Mesodermal cell (in vitro differentiated cells): ENCODE data around the gene NBL1.
"Not testable (repeated sequence)": the region's sequence is repeated elsewhere in the genome, so short reads cannot be mapped to it uniquely, and the experiment has no call there.

ENCODE experiments used
- H3K27ac ChIP-seq: 2 replicates; pipeline ENCODE4 v1.7.0; 2013; ENCODE audit warnings: mild to moderate bottlenecking, low read depth, low read length, moderate library complexity; ENCODE audit not compliant: severe bottlenecking
- H3K36me3 ChIP-seq: 2 replicates; pipeline ENCODE4 v1.7.1; 2013; ENCODE audit warnings: mild to moderate bottlenecking, low read length, moderate library complexity; ENCODE audit not compliant: control insufficient read depth, insufficient read depth
- H3K4me1 ChIP-seq: one replicate; pipeline ENCODE4 v1.7.1; 2013; ENCODE audit warnings: mild to moderate bottlenecking, low read length; ENCODE audit not compliant: insufficient read depth, control insufficient read depth, poor library complexity, severe bottlenecking
- H3K4me3 ChIP-seq: 2 replicates; pipeline ENCODE4 v1.7.0; 2013; ENCODE audit warnings: low read length, control low read depth, mild to moderate bottlenecking; ENCODE audit not compliant: insufficient read depth, poor library complexity, severe bottlenecking; ENCODE audit errors: extremely low read depth
- H3K9me3 ChIP-seq: 2 replicates; pipeline ENCODE4 v1.7.1; 2013; ENCODE audit warnings: mild to moderate bottlenecking, low read length, moderate library complexity; ENCODE audit not compliant: control insufficient read depth
- WGBS, 2 experiments: methylation state at CpG; one replicate each; pipeline ENCODE4 v1.1.5; 2013; ENCODE audit warnings: missing lambda C conversion rate in 2 of 2; ENCODE audit not compliant: insufficient coverage in 2 of 2; 5-methylcytosine and 5-hydroxymethylcytosine counted together

NBL1 gene

DNA sequence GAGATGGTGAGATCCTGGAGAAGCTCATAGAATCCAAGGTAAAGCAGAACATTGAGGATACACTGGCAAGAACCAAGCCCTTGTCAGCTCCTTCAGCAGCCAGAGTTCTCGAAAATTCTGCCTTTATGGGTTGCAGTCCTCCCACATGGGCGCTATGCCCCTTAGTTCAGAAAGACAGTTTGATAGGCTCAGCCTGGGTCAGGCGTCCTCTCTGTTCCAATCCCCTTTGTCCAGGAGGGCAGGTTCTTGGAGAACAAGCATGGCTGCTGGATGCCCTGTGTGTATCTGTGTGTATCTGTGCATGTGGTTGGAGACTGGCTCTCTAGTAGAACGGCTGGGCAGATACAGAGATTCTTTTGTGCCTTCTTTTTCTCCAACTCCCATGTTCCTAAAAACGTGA is 8.0 kb upstream of the NBL1 start:
- H3K9me3 ChIP-seq: no peaks in the 10 kb centered on the region
- H3K4me1 ChIP-seq: peaks cover 8% of the 10 kb centered on the region
- WGBS, 2 experiments: 92 to 100% methylated on average over 3 of the region's 5 CpGs
- H3K36me3 ChIP-seq: no peaks in the 10 kb centered on the region
- H3K27ac ChIP-seq: no peak overlapping the region
- H3K4me3 ChIP-seq: no peak overlapping the region

DNA sequence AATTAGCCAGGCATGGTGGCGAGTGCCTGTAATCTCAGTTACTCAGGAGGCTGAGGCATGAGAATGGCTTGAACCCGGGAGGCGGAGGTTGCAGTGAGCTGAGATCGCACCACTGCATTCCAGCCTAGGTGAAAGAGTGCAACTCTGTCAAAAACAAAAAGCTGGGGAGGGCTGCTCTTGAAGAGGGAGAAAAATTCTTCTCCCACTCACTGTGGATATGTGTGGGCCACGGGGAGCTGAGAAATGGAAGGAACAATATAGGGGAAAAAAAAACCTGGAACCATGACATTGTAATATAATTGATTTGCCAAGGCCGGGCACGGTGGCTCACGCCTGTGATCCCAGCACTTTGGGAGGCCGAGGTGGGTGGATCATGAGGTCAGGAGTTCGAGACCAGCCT is 7.4 kb upstream of the NBL1 start:
- not testable (repeated sequence) for H3K27ac ChIP-seq, H3K4me3 ChIP-seq, H3K4me1 ChIP-seq, H3K36me3 ChIP-seq, H3K9me3 ChIP-seq
- WGBS, 2 experiments: 89% methylated on average over 4 of the region's 10 CpGs; no CpG with 5 or more reads in 1 of the 2 experiments

DNA sequence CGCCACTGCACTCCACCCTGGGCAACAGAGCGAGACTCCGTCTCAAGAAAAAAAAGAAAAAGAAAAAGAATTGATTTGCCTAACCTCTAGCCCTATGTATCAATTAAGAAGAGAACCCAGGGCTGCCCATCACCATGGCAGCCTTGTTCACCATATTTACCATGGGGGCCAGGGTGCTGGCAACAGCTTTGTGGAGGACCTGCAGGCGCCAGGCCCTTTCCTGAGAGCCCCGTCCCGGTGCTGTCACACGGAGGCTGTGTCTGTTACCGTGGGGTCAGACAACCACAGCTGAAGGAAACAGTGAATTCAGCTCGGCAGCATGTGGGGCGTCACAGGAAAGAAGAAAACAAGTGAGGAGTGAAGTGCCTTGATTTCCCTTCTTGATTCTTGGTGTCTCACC is 6.5 kb upstream of the NBL1 start:
- H3K9me3 ChIP-seq: no peaks in the 10 kb centered on the region
- H3K27ac ChIP-seq: no peak overlapping the region
- H3K36me3 ChIP-seq: no peaks in the 10 kb centered on the region
- WGBS, 2 experiments: 91 to 92% methylated on average over 4 to 6 of the region's 10 CpGs
- no peak overlapping the region for H3K4me3 ChIP-seq
- peaks cover 8% of the 10 kb centered on the region for H3K4me1 ChIP-seq

DNA sequence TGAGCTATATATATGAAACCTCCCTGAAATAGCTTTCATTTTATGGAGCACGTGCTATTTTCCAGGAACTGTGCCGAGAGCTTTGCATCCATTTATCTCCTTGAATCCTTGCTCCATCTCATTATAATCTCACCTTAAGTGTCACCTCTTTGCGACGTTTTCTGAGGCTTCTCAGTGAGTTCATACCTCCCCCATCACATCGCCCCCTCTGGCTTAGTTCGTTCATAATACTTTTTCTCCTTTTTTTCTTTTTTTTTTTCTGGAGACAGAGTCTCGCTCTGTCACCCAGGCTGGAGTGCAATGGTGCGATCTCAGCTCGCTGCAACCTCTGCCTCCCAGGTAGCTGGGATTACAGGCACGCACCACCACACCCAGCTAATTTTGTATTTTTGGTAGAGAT is 4.9 kb upstream of the NBL1 start:
- not testable (repeated sequence) for H3K4me1 ChIP-seq, H3K27ac ChIP-seq, H3K36me3 ChIP-seq, H3K9me3 ChIP-seq, H3K4me3 ChIP-seq
- WGBS, 2 experiments: 78 to 88% methylated on average over 4 to 7 of the region's 10 CpGs

DNA sequence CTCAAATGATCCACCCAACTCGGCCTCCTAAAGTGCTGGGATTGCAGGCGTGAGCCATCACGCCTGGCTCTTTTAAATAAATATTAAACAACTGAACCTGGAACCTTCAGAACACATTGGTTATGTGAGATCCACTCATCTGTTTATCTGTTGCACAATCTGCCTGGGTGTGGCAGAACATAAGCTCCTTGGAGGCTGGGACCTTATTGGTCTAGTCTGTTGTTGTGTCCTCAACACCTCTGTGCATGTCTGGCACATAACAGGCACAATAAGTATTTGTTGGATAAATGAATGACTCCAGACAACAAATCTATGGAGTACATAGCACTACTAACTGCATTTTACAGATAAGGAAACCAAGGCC is 4.1 kb upstream of the NBL1 start:
- no peaks in the 10 kb centered on the region for H3K9me3 ChIP-seq
- H3K4me1 ChIP-seq: peaks cover 8% of the 10 kb centered on the region
- no peak overlapping the region for H3K27ac ChIP-seq
- no peak overlapping the region for H3K4me3 ChIP-seq
- H3K36me3 ChIP-seq: no peaks in the 10 kb centered on the region
- 74 to 80% methylated on average over 3 of the region's 3 CpGs for WGBS, 2 experiments

DNA sequence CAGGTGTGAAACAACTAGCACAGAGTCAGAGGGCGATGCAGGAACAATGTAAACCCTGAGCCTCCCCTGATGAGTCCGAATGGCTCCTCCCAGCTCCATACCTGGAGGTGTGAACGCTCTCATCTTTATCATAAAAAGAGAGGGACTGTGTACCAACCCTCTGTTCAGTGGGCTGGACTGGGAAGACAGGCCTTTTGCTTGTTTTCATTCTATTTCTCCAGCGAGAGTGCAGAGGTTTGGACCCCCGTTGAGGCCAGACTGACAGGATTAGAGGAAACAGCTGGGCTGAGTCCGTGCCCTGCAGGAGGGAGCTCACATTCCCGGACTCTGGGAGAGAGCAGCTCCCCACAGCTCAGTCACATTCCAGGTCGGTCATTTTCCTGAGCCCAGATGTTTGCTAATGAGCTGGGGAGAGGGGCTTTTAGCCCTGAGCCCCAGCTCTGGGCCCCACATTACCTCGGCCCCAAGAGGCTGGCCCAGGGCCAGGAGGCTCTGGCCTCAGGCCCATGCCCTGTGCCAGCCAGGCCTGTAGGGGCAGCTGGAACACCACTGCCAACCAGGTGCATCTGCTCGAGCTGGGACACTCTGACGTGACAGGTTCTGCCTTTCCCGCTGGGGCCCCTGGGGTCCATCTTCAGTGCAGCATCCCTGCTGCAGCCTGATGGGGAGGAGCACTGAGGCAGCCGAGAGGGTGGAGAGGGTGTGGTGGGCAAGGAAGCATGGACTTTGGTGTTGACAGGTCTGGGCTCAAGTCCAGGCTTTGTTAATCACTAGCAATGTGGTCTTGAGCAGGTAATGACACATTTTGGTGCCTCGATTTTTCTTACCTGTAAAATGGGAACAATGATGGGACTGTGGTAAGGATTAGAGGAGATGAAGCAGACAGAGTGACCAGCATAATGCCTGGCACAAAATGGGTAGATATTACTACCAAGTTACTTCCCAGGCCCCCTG is 3.5 kb upstream of the NBL1 start:
- peaks cover 11% of the 10 kb centered on the region for H3K4me1 ChIP-seq
- no peak overlapping the region for H3K27ac ChIP-seq
- 35 to 38% methylated on average over 9 to 12 of the region's 14 CpGs for WGBS, 2 experiments
- H3K36me3 ChIP-seq: no peaks in the 10 kb centered on the region
- H3K4me3 ChIP-seq: no peak overlapping the region
- no peaks in the 10 kb centered on the region for H3K9me3 ChIP-seq

DNA sequence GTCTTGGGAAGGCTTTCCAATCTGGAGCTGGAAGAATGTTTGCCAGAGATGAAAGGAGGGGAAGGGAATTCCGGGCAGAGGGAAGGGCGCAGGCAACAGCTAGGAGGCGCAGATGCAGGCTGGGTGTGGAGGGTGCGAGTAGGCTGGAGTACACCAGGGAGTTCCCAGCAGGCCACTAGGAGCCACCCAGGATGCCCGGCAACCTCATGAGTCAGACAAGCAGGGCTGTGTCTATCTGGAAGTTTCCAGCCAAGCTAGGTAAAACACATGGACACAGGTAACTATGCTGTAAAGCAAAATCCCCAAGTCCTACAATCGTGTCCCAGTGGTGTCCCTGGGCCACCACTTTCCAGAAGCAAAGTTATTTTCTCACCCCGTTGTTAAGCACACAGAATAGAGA is 990 bp upstream of the NBL1 start:
- Histone ChIP-seq H3K4me1 (peaks cover 17% of the 10 kb centered on the region), H3K27ac (no peak overlapping the region), H3K36me3 (no peaks in the 10 kb centered on the region), H3K4me3 (no peak overlapping the region), H3K9me3 (no peaks in the 10 kb centered on the region)
- WGBS, 2 experiments: 46 to 62% methylated on average over 6 to 7 of the region's 7 CpGs

DNA sequence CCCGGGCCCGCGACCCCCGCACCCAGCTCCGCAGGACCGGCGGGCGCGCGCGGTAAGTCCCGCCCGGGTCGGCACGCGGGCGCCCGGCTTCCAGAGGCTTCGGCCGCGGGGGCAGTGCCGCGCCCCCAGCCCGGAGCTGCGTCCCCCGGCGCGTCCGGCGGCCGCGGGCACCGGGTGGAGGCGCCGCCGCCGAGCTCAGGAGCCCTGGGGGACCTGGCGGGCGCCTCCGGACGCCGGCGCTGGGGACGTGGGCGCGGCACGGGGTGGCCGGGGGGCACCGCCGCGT is 227 bp downstream of the NBL1 start:
- peaks cover 17% of the 10 kb centered on the region for H3K4me1 ChIP-seq
- no peaks in the 10 kb centered on the region for H3K9me3 ChIP-seq
- peak overlapping the region; percentile 53 for H3K4me3 ChIP-seq
- no peaks in the 10 kb centered on the region for H3K36me3 ChIP-seq
- H3K27ac ChIP-seq: no peak overlapping the region
- WGBS, 2 experiments: 0% methylated on average over 10 to 11 of the region's 51 CpGs

DNA sequence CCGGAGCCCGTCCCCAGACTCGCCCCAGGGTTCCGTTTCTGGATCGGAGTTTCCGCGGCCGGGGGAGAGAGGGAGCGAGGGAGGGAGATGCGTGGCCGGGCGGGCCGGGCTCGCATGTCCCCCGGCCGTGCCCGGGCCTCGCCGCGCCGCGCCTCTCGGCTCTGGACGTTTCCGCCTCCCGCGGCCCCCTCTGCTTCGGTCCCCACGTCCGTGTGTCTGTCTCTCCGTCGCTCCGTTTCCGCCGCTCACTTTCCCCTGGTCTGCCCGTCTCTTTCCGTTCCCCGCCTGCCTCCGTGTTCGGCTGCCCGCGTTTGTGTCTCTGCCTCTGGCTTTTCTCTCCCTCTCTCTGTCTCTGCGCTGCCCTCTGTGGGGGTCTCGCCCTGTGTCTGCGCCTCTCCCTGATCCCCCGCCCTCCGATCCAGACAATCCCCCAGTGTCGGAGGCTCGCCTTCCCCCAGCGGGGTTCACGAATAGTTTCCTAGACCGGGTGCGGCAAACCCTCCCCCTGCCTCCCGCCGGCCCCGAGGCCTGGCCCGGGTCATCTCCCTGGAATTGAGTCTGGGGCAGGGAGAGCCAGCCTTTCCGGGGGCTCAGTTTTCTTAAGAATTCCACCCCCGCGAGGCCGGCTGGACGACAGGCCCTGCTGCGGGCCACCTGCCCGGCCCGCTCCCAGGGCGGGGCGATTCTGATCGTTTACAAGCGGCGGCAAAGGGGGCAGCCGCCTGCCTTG is 735 bp downstream of the NBL1 start:
- no peaks in the 10 kb centered on the region for H3K36me3 ChIP-seq
- 1 to 2% methylated on average over 51 to 60 of the region's 71 CpGs for WGBS, 2 experiments
- H3K4me1 ChIP-seq: peaks cover 17% of the 10 kb centered on the region
- H3K27ac ChIP-seq: no peak overlapping the region
- H3K9me3 ChIP-seq: no peaks in the 10 kb centered on the region
- H3K4me3 ChIP-seq: peak overlapping the region; percentile 53

DNA sequence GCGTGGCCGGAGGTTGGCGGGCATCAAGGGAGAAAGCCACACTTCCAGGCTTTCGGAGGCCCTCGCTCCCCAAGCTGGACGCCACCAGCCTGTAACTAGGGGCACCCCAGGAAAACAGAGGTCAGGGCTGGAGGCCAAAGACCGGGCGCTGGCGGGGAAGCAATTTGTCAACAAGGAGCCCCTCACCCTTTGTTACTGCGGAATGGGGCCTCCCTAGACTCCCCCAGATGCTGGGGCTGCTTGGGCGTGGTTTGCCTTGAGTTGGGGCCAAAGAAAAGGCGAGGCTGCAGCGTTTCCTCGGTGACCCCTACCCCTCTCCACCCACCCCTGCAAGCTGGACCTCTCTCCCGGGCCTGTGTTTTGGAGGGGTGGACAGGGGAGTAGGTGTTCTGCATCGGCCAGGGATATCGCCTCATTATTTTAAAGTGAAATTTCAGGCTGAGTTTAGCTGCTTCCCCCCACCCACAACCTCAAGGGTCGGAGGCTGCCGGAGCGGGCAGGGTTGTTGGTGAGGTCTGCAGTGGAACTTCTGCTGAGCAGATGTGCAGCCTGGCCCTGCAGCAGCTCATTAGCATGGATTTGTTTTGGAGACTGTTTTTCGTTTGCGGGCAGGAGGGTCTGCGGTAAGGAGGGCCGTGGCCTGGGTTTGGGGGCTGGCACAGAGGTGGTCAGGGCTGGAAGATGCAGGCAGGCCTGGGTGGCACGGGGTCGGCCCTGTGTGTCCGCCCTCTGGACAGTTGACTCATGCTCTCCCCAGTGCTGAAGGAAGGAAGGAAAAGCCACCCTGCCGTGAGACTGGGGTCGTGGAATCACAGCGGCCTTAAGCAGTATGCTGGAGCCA is 1.5 kb downstream of the NBL1 start:
- Histone ChIP-seq H3K4me1 (peaks cover 13% of the 10 kb centered on the region), H3K27ac (no peak overlapping the region), H3K9me3 (no peaks in the 10 kb centered on the region), H3K36me3 (no peaks in the 10 kb centered on the region), H3K4me3 (peak overlapping the region; percentile 53)
- 49 to 60% methylated on average over 17 to 19 of the region's 30 CpGs for WGBS, 2 experiments
